ENCODE measurements around the gene PPP1R12A.

The PPP1R12A gene

DNA sequence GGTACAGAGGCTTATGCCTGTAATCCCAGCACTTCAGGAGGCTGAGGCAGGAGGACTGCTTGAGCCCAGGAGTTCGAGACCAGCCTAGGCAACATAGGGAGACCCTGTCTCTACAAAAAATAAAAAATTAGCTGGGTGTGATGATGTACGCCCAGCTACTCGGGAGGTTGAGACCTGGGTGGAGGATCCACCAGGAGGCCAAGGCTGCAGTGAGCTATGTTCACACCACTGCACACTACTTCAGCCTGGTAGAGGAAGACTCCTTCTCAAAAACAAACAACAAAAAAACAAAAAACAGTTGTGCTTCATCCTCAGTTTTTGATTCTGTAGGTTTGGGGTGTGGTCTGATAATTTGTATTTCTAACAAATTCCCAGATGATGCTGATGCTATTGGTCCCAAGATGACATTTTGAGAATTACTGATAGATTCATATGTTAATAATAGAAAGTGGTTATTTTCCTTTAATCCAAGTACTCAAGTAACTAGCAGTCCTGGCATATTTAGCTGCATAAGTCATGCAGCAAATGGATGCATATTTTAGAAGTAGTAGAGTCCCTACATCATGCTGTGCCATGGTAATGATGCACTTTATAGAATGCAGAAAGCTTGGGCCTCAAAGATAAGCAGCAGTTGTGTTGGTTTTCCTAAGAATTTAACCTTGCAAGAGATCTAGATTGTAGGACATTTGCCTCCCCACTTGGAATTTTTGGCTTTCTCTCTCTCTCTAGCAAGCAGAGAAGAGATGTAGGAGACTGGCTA, 168.0 kb downstream of the PPP1R12A start:
- DNase-seq (ENCODE audit: low read depth) = no peak

DNA sequence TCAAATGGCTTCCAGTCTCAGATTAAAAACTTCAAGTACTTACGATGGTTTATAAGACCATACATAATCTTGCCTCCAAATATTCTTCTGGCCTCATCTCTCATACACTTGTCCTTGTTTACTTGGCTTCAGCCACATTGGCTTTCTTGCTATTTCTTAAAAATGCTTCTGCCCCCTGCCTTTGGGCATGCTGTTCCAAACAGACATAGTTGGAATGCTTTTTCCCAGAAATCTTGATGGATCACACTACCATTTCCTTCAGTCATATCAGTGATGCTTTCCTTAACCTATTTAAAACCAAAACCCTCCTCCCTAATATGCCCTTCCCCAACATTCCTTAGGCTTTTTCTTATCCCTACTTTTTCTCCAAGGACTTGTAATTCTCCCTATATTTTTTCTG, 169.7 kb downstream of the PPP1R12A start:
- DNase-seq (ENCODE audit: low read depth) = no peak

DNA sequence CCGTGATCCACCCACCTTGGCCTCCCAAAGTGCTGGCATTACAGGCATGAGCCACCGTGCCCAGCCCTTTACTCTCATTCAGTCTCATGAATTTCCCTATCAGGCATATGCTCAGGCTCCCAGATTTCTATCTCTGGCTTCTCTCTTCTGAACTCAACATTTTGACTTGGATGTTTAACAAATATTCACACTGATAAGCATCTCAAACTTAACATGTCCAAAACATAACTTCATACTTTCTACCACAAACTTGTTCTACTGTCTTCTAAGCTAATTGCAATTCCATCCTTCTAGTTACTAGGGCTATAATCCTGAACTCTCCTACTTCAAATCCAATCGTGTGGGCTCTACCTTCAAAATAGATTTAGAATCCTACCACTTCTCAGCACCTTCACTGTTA, 170.3 kb downstream of the PPP1R12A start:
- DNase-seq (ENCODE audit: low read depth) = no peak

DNA sequence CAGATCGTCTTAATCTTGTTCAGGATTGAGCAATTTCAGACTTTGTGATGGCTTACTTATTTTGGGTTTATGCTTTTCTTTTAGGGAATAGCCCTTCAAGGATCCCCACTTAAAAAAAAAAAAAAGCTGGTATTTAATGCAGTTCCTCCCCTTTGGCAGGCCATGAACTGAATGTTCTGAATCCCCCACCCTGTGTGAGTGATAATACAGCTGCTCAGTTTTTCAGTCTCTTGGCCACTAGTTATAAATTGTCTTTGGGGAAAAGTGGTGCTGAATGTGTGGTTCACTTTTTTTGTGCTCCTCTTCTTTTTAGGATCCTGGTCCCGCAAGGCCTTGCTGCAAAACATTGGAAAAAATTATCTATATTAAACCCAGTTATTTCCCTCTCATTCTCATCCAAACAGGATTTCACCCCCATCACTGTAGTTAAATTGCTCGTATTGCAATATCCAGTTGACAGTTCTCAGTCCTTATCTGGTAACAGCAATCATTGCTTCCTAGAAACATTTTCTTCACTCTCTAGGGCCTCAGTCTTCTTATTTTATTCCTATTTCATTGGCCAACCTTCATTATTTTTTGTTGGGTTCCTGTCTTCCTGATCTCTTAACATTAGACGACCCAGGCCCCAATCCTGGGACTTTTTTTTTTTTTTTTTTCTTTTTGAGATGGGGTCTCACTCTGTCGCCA, 171.0 kb downstream of the PPP1R12A start:
- no peak for DNase-seq (ENCODE audit: low read depth)

DNA sequence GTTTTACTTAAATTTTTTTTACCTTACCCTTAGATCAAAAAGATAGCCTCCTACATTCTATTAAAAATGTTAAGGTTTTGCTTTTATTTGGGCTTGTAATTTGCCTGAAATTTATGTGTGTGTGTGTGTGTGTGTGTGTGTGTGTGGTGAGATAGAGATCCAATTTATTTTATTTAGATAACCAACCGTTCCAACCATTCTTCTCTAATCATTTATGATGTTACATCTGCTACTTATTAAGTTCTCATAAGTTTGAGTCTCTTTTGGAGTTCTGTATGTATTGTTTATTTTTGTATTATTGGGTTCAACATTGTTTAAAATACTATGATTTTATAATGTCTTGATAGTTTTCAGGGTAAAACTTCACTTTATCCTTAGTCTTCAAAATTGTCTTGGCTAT, 173.6 kb downstream of the PPP1R12A start:
- no peak for DNase-seq (ENCODE audit: low read depth)

DNA sequence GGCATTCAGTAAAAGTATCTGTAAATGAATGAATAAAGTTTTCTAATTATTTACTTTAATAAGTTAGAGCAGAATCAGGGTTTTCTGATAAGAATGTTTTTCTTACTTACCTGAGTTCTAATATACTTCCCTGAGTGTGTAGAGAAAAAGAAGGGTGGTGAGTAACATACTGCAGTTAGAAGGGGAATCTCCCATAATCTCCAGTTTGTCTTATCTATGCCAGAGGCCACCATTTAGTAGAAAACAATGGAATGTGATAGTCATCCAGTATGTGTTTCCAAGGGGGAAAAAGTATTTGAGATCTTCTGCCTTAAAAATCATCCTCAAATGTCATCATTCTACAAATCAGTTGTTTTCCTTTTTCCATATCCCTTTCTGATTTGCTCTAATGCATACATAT, 187.6 kb downstream of the PPP1R12A start:
- no peak for DNase-seq (ENCODE audit: low read depth)

DNA sequence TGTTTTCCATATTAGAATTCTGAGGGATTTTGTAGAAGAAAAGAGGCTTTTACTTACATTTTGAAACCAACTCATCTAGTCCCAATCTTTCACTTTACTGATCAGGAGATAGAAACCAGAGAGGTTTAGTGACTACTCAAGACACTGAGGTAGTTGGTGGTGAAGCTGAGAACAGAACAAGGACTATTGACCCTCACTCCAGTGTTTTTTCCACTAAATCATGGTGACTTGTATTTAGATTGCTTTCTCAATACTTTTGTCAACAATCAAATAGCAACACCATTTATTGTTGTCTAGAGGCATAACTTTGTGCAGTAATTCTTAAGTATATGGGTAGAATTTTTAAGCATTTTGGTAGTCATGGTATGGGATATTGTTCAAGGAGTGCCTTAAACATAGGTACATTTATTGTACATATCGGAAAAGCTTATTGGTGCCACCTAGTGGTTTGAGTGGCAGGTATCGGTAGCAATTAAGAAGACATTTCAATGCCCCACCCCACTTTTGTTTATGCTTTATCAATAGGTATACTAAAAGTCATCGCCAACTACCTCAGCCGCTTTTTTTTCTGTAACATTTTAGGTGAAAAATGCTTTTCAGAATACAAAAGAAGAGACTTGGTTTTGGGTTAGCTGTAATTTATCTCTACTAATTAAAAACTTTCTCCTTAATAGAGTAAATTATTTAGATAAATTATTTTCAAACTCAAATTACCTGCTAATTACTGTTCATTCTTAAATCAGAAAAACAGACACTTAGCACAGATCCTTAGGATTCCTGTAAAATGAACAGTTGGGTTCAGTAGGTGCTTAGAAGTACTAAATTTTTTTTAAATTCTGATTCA, 196.8 kb downstream of the PPP1R12A start:
- DNase-seq (ENCODE audit: low read depth) = peak; percentile 82

DNA sequence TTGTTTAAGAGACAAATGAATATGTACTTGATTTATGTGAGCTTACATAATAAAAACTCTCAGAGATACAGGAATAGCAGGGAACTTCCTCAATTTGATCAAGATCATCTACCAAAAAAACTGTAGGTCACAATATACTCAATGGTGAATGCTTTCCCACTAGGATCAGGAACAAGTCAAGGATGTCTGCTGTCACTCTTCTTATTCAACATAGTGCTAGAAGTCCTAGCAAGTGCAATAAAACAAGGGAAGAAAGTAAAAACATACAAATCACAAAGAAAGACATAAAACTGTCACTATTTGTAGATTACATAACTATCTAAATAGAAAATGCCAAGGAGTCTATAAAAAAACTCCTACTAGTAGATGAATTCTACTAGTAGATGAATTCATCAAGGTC, 202.3 kb downstream of the PPP1R12A start:
- no peak for DNase-seq (ENCODE audit: low read depth)

DNA sequence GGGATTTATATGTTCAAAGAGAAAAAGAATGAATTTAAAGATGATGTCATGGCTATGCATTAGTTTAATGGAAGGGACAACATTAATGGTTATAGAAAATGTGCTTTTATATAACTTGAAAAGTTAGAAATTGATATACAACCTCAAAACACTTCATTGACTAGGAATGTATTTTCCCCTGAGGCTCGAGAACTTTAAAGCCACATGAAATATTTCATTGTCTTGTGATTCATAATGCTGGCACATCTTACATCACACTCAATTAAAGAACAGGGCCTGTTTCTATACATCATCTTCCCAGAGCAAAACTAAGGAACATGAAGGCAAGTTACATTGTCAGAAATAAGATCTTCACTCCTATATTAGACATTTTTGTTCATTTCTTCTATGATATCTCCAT, 208.9 kb downstream of the PPP1R12A start:
- DNase-seq (ENCODE audit: low read depth) = peak; percentile 92
